Heart left ventricle (tissue), 16 donors: ENCODE data around the gene GP5. TPM values are rescaled to one million over a fixed set of nuclear protein-coding genes. Genes with fewer than 3 reads are reported as not detected.

ENCODE experiments used
- ATAC-seq, 4 donors: fragments of 200-7000 bp; cut with Tn5 transposase; one replicate each; pipeline ENCODE4 v1.9.1; 2020 to 2022; ENCODE audit warnings: moderate library complexity in 4 of 4, mild to moderate bottlenecking in 3 of 4, moderate number of reproducible peaks in 1 of 4
- DNase-seq, 5 donors: peaks; one replicate each; pipeline ENCODE4 v3.0.0-alpha.2; 2020
- H3K27ac ChIP-seq, 12 donors: fragments of 200-600 bp; sonication (generic) in 4 of 12; one replicate each; pipeline versions ENCODE4 v1.5.0 to v1.8.0; 2016 to 2022; ENCODE audit warnings: mild to moderate bottlenecking in 2 of 12
- H3K27me3 ChIP-seq, 9 donors: fragments of 200-600 bp; sonication (generic) in 2 of 9; one replicate each; pipeline versions ENCODE4 v1.5.1 to v1.8.0; 2016 to 2022; ENCODE audit warnings: mild to moderate bottlenecking in 3 of 9
- H3K36me3 ChIP-seq, 9 donors: fragments of 200-600 bp; sonication (generic) in 2 of 9; one replicate each; pipeline versions ENCODE4 v1.5.0 to v1.8.0; 2018 to 2022; ENCODE audit warnings: mild to moderate bottlenecking in 2 of 9
- H3K4me1 ChIP-seq, 12 donors: fragments of 200-600 bp; sonication (generic) in 4 of 12; one replicate each; pipeline versions ENCODE4 v1.5.0 to v1.8.0; 2016 to 2022; ENCODE audit warnings: mild to moderate bottlenecking in 3 of 12
- H3K4me3 ChIP-seq, 12 donors: fragments of 200-600 bp; sonication (generic) in 4 of 12; one replicate each; pipeline versions ENCODE4 v1.5.0 to v1.8.0; 2017 to 2022; ENCODE audit warnings: mild to moderate bottlenecking in 9 of 12, moderate library complexity in 4 of 12
- H3K9me3 ChIP-seq, 12 donors: fragments of 200-600 bp; sonication (generic) in 4 of 12; one replicate each; pipeline versions ENCODE4 v1.5.0 to v1.8.0; 2016 to 2022; ENCODE audit warnings: mild to moderate bottlenecking in 1 of 12
- POLR2A ChIP-seq, 2 donors: fragments of 450-650 bp; IDR thresholded peaks; one replicate each; pipeline ENCODE4 v1.6.1; 2017; ENCODE audit warnings: antibody characterized with exemption in 2 of 2, mild to moderate bottlenecking in 2 of 2, moderate library complexity in 2 of 2
- WGBS, 4 donors: extraction: QIAGEN DNeasy Blood & Tissue Kit in 2 of 4; methylation state at CpG; one replicate each; pipeline versions ENCODE4 v1.1.5 to v1.1.7; 2013 to 2018; 5-methylcytosine and 5-hydroxymethylcytosine counted together
- intact Hi-C, 10 donors: fragments of 100-400 bp; cut with DNase I; formaldehyde crosslinking; loops; one replicate each; pipeline versions ENCODE4 v1.11.1 to v1.14.2; 2022
- polyA plus RNA-seq, 2 donors: library from polyadenylated mRNA; stranded (reverse); fragments of 200-250 nt; gene quantifications; one replicate each; pipeline ENCODE4 v1.2.3, GENCODE V29; 2013
- total RNA-seq, 9 donors: library from RNA; depleted of rRNA in 2 of 9; stranded (reverse); fragments of >200 nt in 2 of 9; fragmentation: NEBNext Ultra II Directional in 3 of 9; extraction: Animal tissue kit (Norgen Biotek cat#: 25700) in 3 of 9; gene quantifications; one replicate each; pipeline versions ENCODE4 v1.1.0 to v1.2.4, GENCODE V29; 2016 to 2023
- TF ChIP-seq, protein P1 (sequence below), 12 donors: fragments of 200-600 bp; sonication (generic) in 4 of 12; IDR thresholded peaks; one replicate each; pipeline versions ENCODE4 v1.5.0 to v1.8.0; 2018 to 2022; ENCODE audit warnings: antibody characterized with exemption in 12 of 12, mild to moderate bottlenecking in 5 of 12
- donor health status: ischemic (EF 13 %, LVEDD 7.1; RV severe dilation, severe dysfunction).
- donor health status: healthy with polysubstance abuse.
- donor health status: DM: no; HTN: yes; CAD: no.
- donor health status: DM: no; HTN: no; CAD: no.
- donor health status: ischemic (EF 25% LVEDD 6.9; RV normal size, moderate dysfunction).
- donor health status: ischemic (EF 25% LVEDD 5.7; RV mildly dilated, moderate dysfunction).
- donor health status: healthy.
- donor health status: DM: yes; HTN: yes; CAD: no.
- donor health status: ischemic (EF 35%, LVEDD 5.7; RV mildly dilated, moderate dysfunction).
- donor health status: nonischemic (EF 11% LVEDD 7.7; RV severe dilation, severe dysfunction).
- donor health status: DM: yes; HTN: yes; CAD: no.
- donor health status: PGD.
- donor health status: ischemic (EF 29% LVEDD 5.4; RV normal size, mild dysfunction).
- donor health status: nonischemic (EF 23%, LVEDD 6.1; RV moderate dilation, normal function).

Gene GP5
- total and polyA plus RNA-seq, 11 donors = 0.04 to 0.12 (median 0.09) TPM; not detected in 7

DNA sequence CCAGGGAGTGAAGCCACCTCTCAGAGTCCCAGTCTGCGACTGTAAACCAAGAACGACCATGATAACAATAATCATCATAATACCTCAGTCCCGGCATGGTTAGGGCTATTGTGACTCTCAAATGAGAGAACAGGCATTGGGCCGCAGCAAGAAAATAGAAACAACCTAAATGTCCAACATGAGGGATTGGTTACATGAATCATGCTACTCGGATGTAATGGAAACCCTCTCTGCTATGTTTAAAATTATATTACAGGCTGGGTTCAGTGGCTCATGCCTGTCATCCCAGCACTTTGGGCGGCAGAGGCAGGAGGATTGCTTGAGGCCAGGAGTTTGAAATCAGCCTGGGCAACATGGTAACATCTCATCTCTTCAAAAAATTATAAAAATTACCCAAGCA lies 50.7 kb downstream of the GP5 start:
- Histone ChIP-seq H3K27ac (no peak overlapping the region), H3K36me3 (no peaks in the 10 kb centered on the region), H3K4me1 (no peaks in the 10 kb centered on the region), H3K4me3 (no peak overlapping the region), H3K9me3 (no peaks in the 10 kb centered on the region), H3K27me3 (peaks cover 0 to 12% (median 0%) of the 10 kb centered on the region in 9 donors)
- ATAC-seq = no peak
- DNase-seq = no peak
- 81 to 90% (median 86%) methylated on average over 6 of the region's 6 CpGs for WGBS, 4 donors
- TF ChIP-seq, protein P1, sequence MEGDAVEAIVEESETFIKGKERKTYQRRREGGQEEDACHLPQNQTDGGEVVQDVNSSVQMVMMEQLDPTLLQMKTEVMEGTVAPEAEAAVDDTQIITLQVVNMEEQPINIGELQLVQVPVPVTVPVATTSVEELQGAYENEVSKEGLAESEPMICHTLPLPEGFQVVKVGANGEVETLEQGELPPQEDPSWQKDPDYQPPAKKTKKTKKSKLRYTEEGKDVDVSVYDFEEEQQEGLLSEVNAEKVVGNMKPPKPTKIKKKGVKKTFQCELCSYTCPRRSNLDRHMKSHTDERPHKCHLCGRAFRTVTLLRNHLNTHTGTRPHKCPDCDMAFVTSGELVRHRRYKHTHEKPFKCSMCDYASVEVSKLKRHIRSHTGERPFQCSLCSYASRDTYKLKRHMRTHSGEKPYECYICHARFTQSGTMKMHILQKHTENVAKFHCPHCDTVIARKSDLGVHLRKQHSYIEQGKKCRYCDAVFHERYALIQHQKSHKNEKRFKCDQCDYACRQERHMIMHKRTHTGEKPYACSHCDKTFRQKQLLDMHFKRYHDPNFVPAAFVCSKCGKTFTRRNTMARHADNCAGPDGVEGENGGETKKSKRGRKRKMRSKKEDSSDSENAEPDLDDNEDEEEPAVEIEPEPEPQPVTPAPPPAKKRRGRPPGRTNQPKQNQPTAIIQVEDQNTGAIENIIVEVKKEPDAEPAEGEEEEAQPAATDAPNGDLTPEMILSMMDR (IDR thresholded peaks at IDR 0.05) = no peak
- no peak for TF ChIP-seq POLR2A (IDR thresholded peaks at IDR 0.05)
- intact Hi-C loops = loop anchor here in 3 of 10 donors (5.0 to 10.0 kb wide), 2 partner anchors 49 to 684 kb away; partner anchors contain the start of gene GP5 (in 1 of the 3)

DNA sequence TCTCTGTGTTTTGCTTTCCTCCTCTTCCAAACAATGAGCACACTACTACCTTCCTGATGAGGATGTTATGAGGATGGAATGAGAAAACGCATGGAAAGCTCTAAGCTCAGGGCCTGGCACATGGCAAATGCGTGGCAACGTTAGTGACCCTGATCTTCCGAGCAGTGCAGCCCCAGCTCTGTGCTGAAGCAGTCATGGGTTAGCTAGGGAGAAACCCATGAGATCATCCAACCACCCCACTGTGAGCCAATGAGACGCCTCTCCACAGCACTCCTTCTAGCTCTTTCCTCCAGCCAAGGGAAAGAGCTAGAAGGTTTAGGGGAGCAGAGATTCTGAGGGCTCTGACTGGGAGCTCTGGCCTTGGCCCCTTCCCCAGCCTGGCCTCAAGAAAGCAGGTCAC lies 52.4 kb downstream of the GP5 start:
- TF ChIP-seq POLR2A (IDR thresholded peaks at IDR 0.05) = no peak
- TF ChIP-seq, protein P1 (IDR thresholded peaks at IDR 0.05) = no peak
- H3K4me3 ChIP-seq = no peak overlapping the region
- H3K4me1 ChIP-seq = no peaks in the 10 kb centered on the region
- no peak for ATAC-seq
- no peaks in the 10 kb centered on the region for H3K36me3 ChIP-seq
- intact Hi-C loops = loop anchor here in 3 of 10 donors (5.0 to 10.0 kb wide), 2 partner anchors 51 to 682 kb away; partner anchors contain the start of gene GP5 (in 1 of the 3)
- WGBS, 4 donors = 78 to 87% (median 82%) methylated on average over 5 of the region's 5 CpGs
- no peak for DNase-seq
- no peak overlapping the region for H3K27ac ChIP-seq
- H3K9me3 ChIP-seq = no peaks in the 10 kb centered on the region
- peaks cover 0 to 14% (median 0%) of the 10 kb centered on the region in 9 donors for H3K27me3 ChIP-seq

DNA sequence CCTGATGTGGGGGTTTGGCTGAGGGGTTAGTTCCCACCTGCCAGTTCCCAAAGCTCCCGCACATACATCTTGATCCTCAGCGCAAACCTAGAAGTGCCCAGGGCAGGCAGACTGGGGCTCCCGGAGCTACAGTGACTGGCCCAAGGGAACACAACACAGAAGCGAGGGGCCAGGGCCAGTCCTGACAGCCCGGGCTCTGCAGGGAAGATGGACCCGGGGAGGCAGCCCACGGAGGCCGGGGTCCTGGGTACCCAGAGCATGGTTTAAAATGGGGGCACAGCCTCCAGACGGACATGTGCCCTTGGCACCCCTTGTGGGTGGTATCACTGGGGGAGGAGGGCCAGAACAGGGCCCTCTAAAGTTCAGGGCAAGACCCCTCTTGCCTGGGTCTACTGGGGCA lies 53.0 kb downstream of the GP5 start:
- DNase-seq = no peak
- H3K4me3 ChIP-seq = no peak overlapping the region
- intact Hi-C loops = loop anchor here in 3 of 10 donors (5.0 to 10.0 kb wide), 2 partner anchors 51 to 681 kb away; partner anchors contain the start of gene GP5 (in 1 of the 3)
- 57 to 86% (median 80%) methylated on average over 2 to 9 of the region's 9 CpGs for WGBS, 4 donors
- no peak overlapping the region for H3K27ac ChIP-seq
- H3K4me1 ChIP-seq = no peaks in the 10 kb centered on the region
- ATAC-seq = no peak
- H3K27me3 ChIP-seq = peaks cover 0 to 14% (median 0%) of the 10 kb centered on the region in 9 donors
- TF ChIP-seq, protein P1 (IDR thresholded peaks at IDR 0.05) = no peak
- TF ChIP-seq POLR2A (IDR thresholded peaks at IDR 0.05) = no peak
- no peaks in the 10 kb centered on the region for H3K9me3 ChIP-seq
- H3K36me3 ChIP-seq = no peaks in the 10 kb centered on the region

Other genes starting within 250 kb of the GP5 start
- gene CPN2, start 47.9 kb downstream of the GP5 start, total RNA-seq = 1 to 10 TPM in 3 of 9 donors, under 1 TPM in 6; 0.17 to 6.0 (median 0.77) TPM
- gene CPN2, start 47.9 kb downstream of the GP5 start, polyA plus RNA-seq = under 1 TPM; 0.14 to 0.72 TPM
- 1 to 10 TPM in 1 of 9 donors, under 1 TPM in 7, not detected in 1; 0.05 to 1.9 (median 0.14) TPM for gene LRRC15, start 29.5 kb downstream of the GP5 start, total RNA-seq
- gene LRRC15, start 29.5 kb downstream of the GP5 start, polyA plus RNA-seq = under 1 TPM; 0.04 to 0.12 TPM
- 100 to 1,000 TPM in 5 of 9 donors, 10 to 100 TPM in 4; 37.8 to 237 (median 105) TPM for gene ATP13A3, start 87.7 kb upstream of the GP5 start, total RNA-seq
- 100 to 1,000 TPM in 1 of 2 donors, 10 to 100 TPM in 1; 26.6 to 117 TPM for gene ATP13A3, start 87.7 kb upstream of the GP5 start, polyA plus RNA-seq
- 1 to 10 TPM; 3.8 to 8.5 (median 4.7) TPM for gene TMEM44, start 234.2 kb upstream of the GP5 start, total RNA-seq
- gene TMEM44, start 234.2 kb upstream of the GP5 start, polyA plus RNA-seq = 1 to 10 TPM; 6.5 to 7.5 TPM